Testis (tissue), 2 donors: ENCODE measurements around the gene FAM184A.

Experiments
- POLR2A ChIP-seq: fragments of 450-650 bp; IDR thresholded peaks from one replicate; pipeline ENCODE4 v1.6.1; 2017; ENCODE audit warnings: antibody characterized with exemption, mild to moderate bottlenecking, moderate library complexity
- TF ChIP-seq, protein P1 (sequence below), 3 experiments: fragments of 450-650 bp in 2 of 3; fragments of 200-600 bp in 1 of 3; sonication (generic) in 1 of 3; IDR thresholded peaks; one replicate each; pipeline ENCODE4 v1.5.1; 2016 to 2019; ENCODE audit warnings: antibody characterized with exemption in 3 of 3, mild to moderate bottlenecking in 2 of 3, moderate library complexity in 1 of 3

DNA sequence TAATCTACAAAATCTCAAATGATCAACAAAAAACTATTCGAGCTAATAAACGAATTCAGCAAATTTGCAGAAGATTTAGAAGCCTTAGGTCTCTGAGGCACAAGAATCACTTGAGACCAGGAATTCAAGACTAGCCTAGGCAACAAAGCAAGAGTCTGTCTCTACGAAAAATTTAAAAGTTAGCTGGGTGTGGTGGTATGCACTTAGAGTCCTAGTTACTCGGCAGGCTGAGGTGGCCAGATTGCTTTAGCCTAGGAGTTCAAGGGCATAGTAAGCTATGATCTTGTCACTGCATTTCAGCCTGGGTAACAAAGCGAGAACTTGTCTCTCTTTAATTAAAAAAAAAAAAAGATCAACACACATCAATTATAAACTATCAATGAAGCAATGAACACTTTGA, 34.2 kb downstream of the FAM184A start:
- TF ChIP-seq POLR2A, result no peak
- TF ChIP-seq, protein P1, sequence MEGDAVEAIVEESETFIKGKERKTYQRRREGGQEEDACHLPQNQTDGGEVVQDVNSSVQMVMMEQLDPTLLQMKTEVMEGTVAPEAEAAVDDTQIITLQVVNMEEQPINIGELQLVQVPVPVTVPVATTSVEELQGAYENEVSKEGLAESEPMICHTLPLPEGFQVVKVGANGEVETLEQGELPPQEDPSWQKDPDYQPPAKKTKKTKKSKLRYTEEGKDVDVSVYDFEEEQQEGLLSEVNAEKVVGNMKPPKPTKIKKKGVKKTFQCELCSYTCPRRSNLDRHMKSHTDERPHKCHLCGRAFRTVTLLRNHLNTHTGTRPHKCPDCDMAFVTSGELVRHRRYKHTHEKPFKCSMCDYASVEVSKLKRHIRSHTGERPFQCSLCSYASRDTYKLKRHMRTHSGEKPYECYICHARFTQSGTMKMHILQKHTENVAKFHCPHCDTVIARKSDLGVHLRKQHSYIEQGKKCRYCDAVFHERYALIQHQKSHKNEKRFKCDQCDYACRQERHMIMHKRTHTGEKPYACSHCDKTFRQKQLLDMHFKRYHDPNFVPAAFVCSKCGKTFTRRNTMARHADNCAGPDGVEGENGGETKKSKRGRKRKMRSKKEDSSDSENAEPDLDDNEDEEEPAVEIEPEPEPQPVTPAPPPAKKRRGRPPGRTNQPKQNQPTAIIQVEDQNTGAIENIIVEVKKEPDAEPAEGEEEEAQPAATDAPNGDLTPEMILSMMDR (IDR thresholded peaks at IDR 0.05), result no peak
